Measurements from ENCODE around the gene LILRA1. TPM values are rescaled to one million over a fixed set of nuclear protein-coding genes. Genes with fewer than 3 reads are reported as not detected.

Gene LILRA1
- not detected for total RNA-seq

GRCh38 chr19:54593445-54593844 lies at the start of gene LILRA1:
TSS of gene LILRA1 (plus strand) at chr19:54593632. CDS start at chr19:54594245, 613 bp downstream.

DNA sequence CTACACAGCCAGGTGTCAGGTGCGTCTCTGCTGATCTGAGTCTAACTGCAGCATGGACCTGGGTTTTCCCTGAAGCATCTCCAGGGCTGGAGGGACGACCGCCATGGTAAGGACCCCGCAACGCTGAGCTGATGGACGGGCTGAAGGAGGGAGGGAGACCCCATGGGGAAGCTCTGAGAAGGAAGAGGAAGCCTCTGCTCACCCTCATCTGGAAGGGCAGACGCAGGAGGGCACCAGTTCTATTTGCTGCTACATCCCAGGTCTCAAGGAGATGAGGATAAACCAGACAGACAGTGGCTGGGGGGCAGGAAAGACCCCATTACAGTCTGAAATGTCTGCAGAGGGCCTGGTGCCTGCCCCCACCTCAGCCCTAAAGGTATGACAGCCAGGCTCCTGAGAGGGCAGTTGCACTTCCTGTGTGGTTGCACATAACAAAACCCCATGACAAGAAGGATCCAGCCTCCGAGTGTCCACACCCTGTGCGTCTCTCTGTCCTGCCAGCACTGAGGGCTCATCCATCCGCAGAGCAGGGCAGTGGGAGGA lies 20.0 kb upstream of the LILRA1 start, which contains the start of gene LILRA2:
Gene LILRA2, plus strand, starts transcription at position 461 of the 543 bp plus-strand sequence. CDS start 89 bp downstream, outside the sequence.

GRCh38 chr19:54630262-54630661 lies 36.8 kb downstream of the LILRA1 start, which contains the start of gene LILRB1:
TSS of gene LILRB1 (plus strand) at chr19:54630484. CDS start at chr19:54631074, 590 bp downstream.

Small RNAs within 50 kb of the gene (microRNA-seq; reads per million reads assigned to microRNA genes)
- not detected for gene MIR8061 (ENCODE audit: borderline microRNAs expressed, borderline replicate concordance)

Other genes starting within 250 kb of the LILRA1 start
- gene LAIR1, start 228.7 kb upstream of the LILRA1 start, total RNA-seq: 100 to 1,000 TPM in 1 of 2 experiments, 10 to 100 TPM in 1; 99.2 to 100 TPM
- gene TTYH1, start 178.2 kb upstream of the LILRA1 start, total RNA-seq: under 1 TPM; 0.58 to 0.91 TPM
- gene LENG8, start 144.4 kb upstream of the LILRA1 start, total RNA-seq: 100 to 1,000 TPM; 239 to 275 TPM
- gene LENG9, start 129.9 kb upstream of the LILRA1 start, total RNA-seq: 1 to 10 TPM; 6.3 to 7.4 TPM
- not detected for gene CDC42EP5, start 120.3 kb upstream of the LILRA1 start, total RNA-seq
- gene LAIR2, start 90.8 kb upstream of the LILRA1 start, total RNA-seq: 1 to 10 TPM; 3.6 to 3.7 TPM
- under 1 TPM; 0.23 to 0.48 TPM for gene LILRA2, start 19.8 kb upstream of the LILRA1 start, total RNA-seq
- under 1 TPM; 0.10 to 0.48 TPM for gene LILRB1, start 36.9 kb downstream of the LILRA1 start, total RNA-seq
- gene LILRB4, start 69.4 kb downstream of the LILRA1 start, total RNA-seq: not detected
- not detected for gene KIR3DL3, start 130.8 kb downstream of the LILRA1 start, total RNA-seq
- under 1 TPM; 0.34 to 0.38 TPM for gene KIR2DL3, start 144.9 kb downstream of the LILRA1 start, total RNA-seq
- gene KIR2DL1, start 176.2 kb downstream of the LILRA1 start, total RNA-seq: not detected
- gene KIR2DL4, start 210.0 kb downstream of the LILRA1 start, total RNA-seq: not detected
- gene KIR3DL1, start 222.8 kb downstream of the LILRA1 start, total RNA-seq: under 1 TPM; 0.12 to 0.23 TPM
- not detected for gene KIR2DS4, start 239.0 kb downstream of the LILRA1 start, total RNA-seq